K562 (cell line): Measurements from ENCODE around the gene OST4. TPM values are rescaled to one million over a fixed set of nuclear protein-coding genes. Genes with fewer than 3 reads are reported as not detected.

Experiments
- BMI1 ChIP-seq: fragments of 150-350 bp; IDR thresholded peaks from 2 replicates; pipeline ENCODE4 v1.6.1; 2014; ENCODE audit warnings: low read length
- CXXC5 ChIP-seq: fragments of 250-450 bp; sonication (Bioruptor Pico); IDR thresholded peaks from 2 replicates; pipeline ENCODE4 v1.8.0; 2022; ENCODE audit warnings: inconsistent platforms, mild to moderate bottlenecking, moderate library complexity
- ETV1 ChIP-seq: fragments of 450-650 bp; conservative IDR thresholded peaks from 2 replicates; pipeline ENCODE4 v1.6.1; 2016; ENCODE audit warnings: missing genetic modification characterization, control low read depth, low read depth, missing compliant biosample characterization
- NFIC ChIP-seq: fragments of 450-650 bp; IDR thresholded peaks from 2 replicates; pipeline ENCODE4 v1.6.1; 2017; ENCODE audit warnings: mild to moderate bottlenecking, inconsistent platforms
- POLR2H ChIP-seq: IDR thresholded peaks from 2 replicates; pipeline ENCODE4 v1.6.1; 2016; ENCODE audit warnings: missing genetic modification characterization, low read depth, mild to moderate bottlenecking, control low read depth, missing compliant biosample characterization, moderate library complexity
- POLR3G ChIP-seq: IDR thresholded peaks from 2 replicates; pipeline ENCODE4 v1.6.1; 2011; ENCODE audit not compliant: insufficient read length, insufficient replicate concordance; ENCODE audit errors: extremely low read depth
- REST ChIP-seq, 2 experiments: fragments of 450-650 bp; formaldehyde crosslinking in 1 of 2; IDR thresholded peaks; 2 replicates each; pipeline versions ENCODE4 v1.4.0 to v1.6.1; 2014 to 2020; ENCODE audit warnings: mild to moderate bottlenecking in 2 of 2, borderline replicate concordance in 1 of 2, low read depth in 1 of 2
- SMAD4 ChIP-seq: fragments of 250-450 bp; sonication (Bioruptor Pico); conservative IDR thresholded peaks from 2 replicates; pipeline ENCODE4 v1.8.0; 2021; ENCODE audit warnings: inconsistent platforms, mild to moderate bottlenecking, moderate library complexity
- TBP ChIP-seq: optimal IDR thresholded peaks from 2 replicates; pipeline ENCODE3; 2011; ENCODE audit warnings: low read depth, low read length, improper control_type of control experiment
- TFAP4 ChIP-seq: sonication (generic); formaldehyde crosslinking; IDR thresholded peaks from 2 replicates; pipeline ENCODE4 v1.8.0; 2022; ENCODE audit warnings: missing genetic modification reagents, mild to moderate bottlenecking, moderate library complexity, borderline replicate concordance
- ZHX1 ChIP-seq: fragments of 150-350 bp; conservative IDR thresholded peaks from 2 replicates; pipeline ENCODE4 v1.6.1; 2014; ENCODE audit warnings: low read length
- ZKSCAN3 ChIP-seq: fragments of 250-450 bp; sonication (Bioruptor Pico); IDR thresholded peaks from 2 replicates; pipeline ENCODE4 v1.4.0; 2020
- polyA plus RNA-seq, 8 experiments: library from polyadenylated mRNA; depleted of rRNA in 4 of 8; stranded (reverse) in 5 of 8; unstranded in 3 of 8; fragments of >200 nt; fragmentation: Nextera tagmentation in 2 of 8; fragmentation: Illumina TruSeq in 1 of 8; extraction: Ambion mirVana in 2 of 8; extraction: Trizol in 1 of 8; gene quantifications; 2 replicates each; pipeline versions ENCODE4 v1.2.1 to v1.2.3, GENCODE V29; 2011 to 2014; ENCODE audit warnings: inconsistent platforms in 1 of 8, missing spikeins in 1 of 8
- total RNA-seq, 7 experiments: library from RNA; depleted of rRNA in 6 of 7; stranded (reverse); fragments of >200 nt in 6 of 7; fragmentation: Illumina TruSeq in 2 of 7; extraction: Trizol in 2 of 7; gene quantifications; 2 replicates each; pipeline versions ENCODE4 v1.2.1 to v1.2.3, GENCODE V29; 2011 to 2021; ENCODE audit warnings: low replicate concordance in 1 of 7

OST4 gene
- total and polyA plus RNA-seq, 9 of the 15 experiments (the other 6 are each of a cell fraction or from before 2014, with no cell fraction given), result 186 to 1,155 (median 355) TPM

- TF ChIP-seq ZKSCAN3 (CRISPR knock-in tag) (no peak), POLR2H (tag) (0 out of 2 replicates have a peak, but pooled peaks have one; percentile 20), SMAD4 (no peak; the same call in 1 of the 2 replicates), TBP (no peak), POLR3G (no peak), BMI1 (no peak), NFIC (peak; percentile 59), ZHX1 (no peak), REST (IDR thresholded peaks at IDR 0.05; ENCODE audit: borderline replicate concordance) (no peak), REST (CRISPR knock-in tag; IDR thresholded peaks at IDR 0.05; ENCODE audit: low read depth) (peak; percentile 15; the same call in 1 of the 2 replicates), TFAP4 (peak; percentile 39; the same call in 1 of the 2 replicates), ETV1 (tag) (peak; percentile 65), CXXC5 (no peak)
These were observed 756 bp upstream of the OST4 start (continued) for GRCh38 chr2:27071990-27072830.
